Endothelial cell (in vitro differentiated cells): ENCODE measurements around the gene APOD. TPM values are rescaled to one million over a fixed set of nuclear protein-coding genes. Genes with fewer than 3 reads are reported as not detected.
"Not testable (repeated sequence)": the region's sequence is repeated elsewhere in the genome, so short reads cannot be mapped to it uniquely, and the experiment has no call there.

Experiments
- DNase-seq: peaks from one replicate; pipeline ENCODE4 v3.0.0; 2021; ENCODE audit warnings: low spot score
- H3K27ac Mint-ChIP-seq: one replicate; pipeline ENCODE4 v1.8.0; 2021; ENCODE audit warnings: mixed read lengths, inconsistent platforms; ENCODE audit not compliant: unreplicated experiment
- H3K27me3 Mint-ChIP-seq: one replicate; pipeline ENCODE4 v1.8.0; 2021; ENCODE audit warnings: mild to moderate bottlenecking, moderate library complexity, mixed read lengths, inconsistent platforms; ENCODE audit not compliant: unreplicated experiment
- H3K36me3 Mint-ChIP-seq: one replicate; pipeline ENCODE4 v1.8.0; 2021; ENCODE audit warnings: mild to moderate bottlenecking, low read depth, mixed read lengths, inconsistent platforms; ENCODE audit not compliant: unreplicated experiment
- H3K4me1 Mint-ChIP-seq: one replicate; pipeline ENCODE4 v1.8.0; 2021; ENCODE audit warnings: mild to moderate bottlenecking, mixed read lengths, inconsistent platforms; ENCODE audit not compliant: unreplicated experiment
- H3K4me3 Mint-ChIP-seq: one replicate; pipeline ENCODE4 v1.8.0; 2021; ENCODE audit warnings: mild to moderate bottlenecking, mixed read lengths, inconsistent platforms; ENCODE audit not compliant: unreplicated experiment
- H3K9me3 Mint-ChIP-seq: one replicate; pipeline ENCODE4 v1.8.0; 2021; ENCODE audit warnings: mixed read lengths, inconsistent platforms; ENCODE audit not compliant: unreplicated experiment
- CTCF ChIP-seq: fragments of 200-600 bp; sonication (generic); IDR thresholded peaks from one replicate; pipeline ENCODE4 v1.5.0; 2021; ENCODE audit warnings: antibody characterized with exemption; ENCODE audit not compliant: unreplicated experiment
- long read RNA-seq: library from polyadenylated mRNA; unstranded; transcript quantifications from one replicate; pipeline ENCODE4 v2.0.0, GENCODE V29; 2020; ENCODE audit not compliant: unreplicated experiment
- total RNA-seq: library from RNA; stranded (reverse); fragmentation: NEBNext Ultra II Directional; extraction: Animal tissue kit (Norgen Biotek cat#: 25700); gene quantifications from one replicate; pipeline ENCODE4 v1.2.1, GENCODE V29; 2021; ENCODE audit not compliant: unreplicated experiment

The APOD gene
- 5.0 TPM for total RNA-seq
- long read RNA-seq, transcript APOD-201 (5 exons, 1,130 nt): major isoform, 7 of 7 reads
- long read RNA-seq, partial matches to known transcripts: 0 of 7 reads
- long read RNA-seq, other reads (novel, unspliced or antisense): 0 of 7 reads

GRCh38 chr3:195583831-195584542 is at the start of gene APOD:
Gene APOD (minus strand): TSS chr3:195583940. CDS start chr3:195579461, 4,479 bp downstream.
- no peak for DNase-seq
- TF ChIP-seq CTCF: no peak
- Mint-ChIP-seq H3K4me1 (peaks cover 14% of the 10 kb centered on the region), H3K4me3 (no peak within 1 kb of the TSS), H3K27ac (peak within 1 kb of the TSS; percentile 11), H3K27me3 (no peaks in the 10 kb centered on the region), H3K36me3 (no peaks in the 10 kb centered on the region), H3K9me3 (no peaks in the 10 kb centered on the region)

- not testable (repeated sequence) for H3K36me3 Mint-ChIP-seq, H3K27ac Mint-ChIP-seq, H3K4me3 Mint-ChIP-seq, H3K9me3 Mint-ChIP-seq, H3K4me1 Mint-ChIP-seq, H3K27me3 Mint-ChIP-seq, DNase-seq
These were observed 49.6 kb upstream of the APOD start for GRCh38 chr3:195633351-195633750.

GRCh38 chr3:195632501-195633185 is 48.9 kb upstream of the APOD start:
- not testable (repeated sequence) for H3K27ac Mint-ChIP-seq, DNase-seq, H3K4me1 Mint-ChIP-seq, H3K36me3 Mint-ChIP-seq, H3K4me3 Mint-ChIP-seq, H3K27me3 Mint-ChIP-seq, H3K9me3 Mint-ChIP-seq

GRCh38 chr3:195632046-195632445 is 48.3 kb upstream of the APOD start:
- H3K9me3 Mint-ChIP-seq, DNase-seq, H3K36me3 Mint-ChIP-seq, H3K4me3 Mint-ChIP-seq, H3K27ac Mint-ChIP-seq, H3K27me3 Mint-ChIP-seq, H3K4me1 Mint-ChIP-seq: not testable (repeated sequence)

GRCh38 chr3:195630938-195631495 is 47.3 kb upstream of the APOD start:
- not testable (repeated sequence) for H3K4me1 Mint-ChIP-seq, DNase-seq, H3K4me3 Mint-ChIP-seq, H3K9me3 Mint-ChIP-seq, H3K27ac Mint-ChIP-seq, H3K36me3 Mint-ChIP-seq, H3K27me3 Mint-ChIP-seq

- not testable (repeated sequence) for H3K4me1 Mint-ChIP-seq, H3K27me3 Mint-ChIP-seq, DNase-seq, H3K9me3 Mint-ChIP-seq, H3K36me3 Mint-ChIP-seq, H3K27ac Mint-ChIP-seq, H3K4me3 Mint-ChIP-seq
These were observed 46.6 kb upstream of the APOD start for GRCh38 chr3:195630086-195630917.

- not testable (repeated sequence) for H3K27me3 Mint-ChIP-seq, H3K4me1 Mint-ChIP-seq, H3K4me3 Mint-ChIP-seq, H3K9me3 Mint-ChIP-seq, DNase-seq, H3K27ac Mint-ChIP-seq, H3K36me3 Mint-ChIP-seq
These were observed 45.9 kb upstream of the APOD start for GRCh38 chr3:195629682-195630081.

- not testable (repeated sequence) for DNase-seq, H3K27ac Mint-ChIP-seq, H3K27me3 Mint-ChIP-seq, H3K9me3 Mint-ChIP-seq, H3K4me1 Mint-ChIP-seq, H3K4me3 Mint-ChIP-seq, H3K36me3 Mint-ChIP-seq
These were observed 44.7 kb upstream of the APOD start for GRCh38 chr3:195628386-195628920.

- not testable (repeated sequence) for H3K36me3 Mint-ChIP-seq, H3K4me1 Mint-ChIP-seq, DNase-seq, H3K27ac Mint-ChIP-seq, H3K9me3 Mint-ChIP-seq, H3K4me3 Mint-ChIP-seq, H3K27me3 Mint-ChIP-seq
These were observed 44.0 kb upstream of the APOD start for GRCh38 chr3:195627515-195628385.
